GM19240 (cell line): Measurements from ENCODE around the gene KLHL1.

ENCODE experiments used
- DNase-seq: peaks from one replicate; pipeline ENCODE4 v3.0.0; 2011; ENCODE audit warnings: low spot score; ENCODE audit not compliant: insufficient read length

The KLHL1 gene

DNA sequence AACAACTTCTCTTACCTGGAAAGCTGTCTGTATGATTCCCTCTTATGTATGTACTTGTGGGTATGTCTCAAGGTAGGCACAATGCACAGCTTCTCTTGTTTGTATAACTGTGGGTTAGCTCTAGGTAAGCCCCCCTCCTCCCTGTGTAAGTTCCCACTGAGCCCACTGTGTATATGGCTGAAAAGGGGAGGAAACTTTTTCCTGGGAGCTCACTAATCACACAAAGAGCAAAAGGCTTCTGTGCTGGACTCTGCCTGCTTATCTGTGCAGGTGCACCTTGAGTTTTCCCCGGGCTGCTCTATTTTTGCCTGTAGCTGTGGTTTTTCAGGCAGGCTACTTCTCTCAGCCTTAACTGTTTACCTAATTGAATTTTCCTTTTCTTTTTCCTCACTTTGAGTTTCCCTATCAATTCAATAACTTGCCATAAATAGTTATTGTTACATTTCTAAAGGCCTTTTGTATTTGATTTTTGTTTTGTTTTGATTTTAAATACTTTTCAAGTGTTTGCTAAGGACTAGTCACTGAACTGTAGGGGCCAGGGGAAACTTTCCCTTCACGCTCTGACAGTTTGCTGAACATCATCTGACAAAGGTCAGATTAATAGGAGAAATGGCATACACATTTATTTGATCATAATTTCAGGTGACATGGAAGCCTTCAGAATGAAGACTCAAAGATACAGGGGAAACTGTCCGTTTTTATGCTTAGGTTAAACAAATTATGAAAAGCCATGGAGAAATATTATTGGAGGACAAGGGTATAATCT lies 424.1 kb downstream of the KLHL1 start:
- DNase-seq: no peak

DNA sequence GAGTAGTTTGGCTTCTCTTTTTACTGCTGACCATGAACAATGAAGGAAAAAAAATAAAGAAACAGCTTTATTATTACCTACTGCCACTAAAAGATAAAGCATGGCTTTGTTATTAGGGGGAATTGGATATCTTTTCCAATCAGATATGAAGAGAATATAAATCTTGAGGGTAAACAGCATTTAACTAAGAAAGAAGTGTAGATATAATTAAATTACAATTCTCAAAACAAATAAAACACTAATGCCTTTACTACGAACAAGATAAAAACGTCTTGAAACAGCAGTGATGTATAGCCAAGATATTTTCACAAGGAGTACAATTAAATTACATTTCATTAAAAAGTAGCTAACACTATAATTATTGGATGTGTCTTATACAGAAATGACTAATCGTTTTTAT lies 426.5 kb downstream of the KLHL1 start:
- no peak for DNase-seq

DNA sequence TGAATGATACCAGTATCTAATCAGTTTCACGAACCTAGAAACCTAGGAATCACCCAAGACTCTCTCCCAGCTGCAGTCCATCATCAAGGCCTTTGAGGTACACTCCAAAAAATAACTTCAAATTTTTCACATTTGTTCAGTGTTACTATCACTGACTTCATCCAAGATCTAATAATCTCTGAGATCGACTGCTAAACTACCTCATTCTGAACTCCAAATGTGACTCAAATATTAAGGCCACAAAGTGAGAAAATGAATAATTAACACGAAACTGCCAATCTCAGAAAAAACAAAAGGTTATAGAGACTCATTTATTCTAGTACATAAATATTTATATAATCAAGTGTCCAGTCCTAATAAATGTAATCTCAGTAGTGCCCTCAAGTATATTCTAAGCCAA lies 430.9 kb downstream of the KLHL1 start:
- DNase-seq: no peak

DNA sequence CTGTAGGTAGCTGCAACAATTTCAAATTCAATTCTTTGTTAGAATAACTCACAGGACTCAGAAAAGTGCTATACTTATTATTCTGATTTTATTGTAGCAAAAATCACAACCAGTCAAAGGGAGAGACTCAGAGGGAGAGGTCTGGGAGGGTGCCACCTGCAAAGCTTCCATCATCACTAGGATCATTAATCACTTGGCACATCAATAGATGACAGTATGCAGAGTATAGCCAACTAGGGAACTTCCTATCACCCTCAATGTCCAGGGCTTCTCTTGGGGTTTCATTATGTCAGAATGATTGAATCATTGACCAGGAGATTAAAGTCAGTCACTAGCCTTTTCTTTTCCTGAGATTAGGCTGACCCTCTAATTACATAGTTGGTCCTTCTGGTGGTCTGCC lies 432.0 kb downstream of the KLHL1 start:
- no peak for DNase-seq

DNA sequence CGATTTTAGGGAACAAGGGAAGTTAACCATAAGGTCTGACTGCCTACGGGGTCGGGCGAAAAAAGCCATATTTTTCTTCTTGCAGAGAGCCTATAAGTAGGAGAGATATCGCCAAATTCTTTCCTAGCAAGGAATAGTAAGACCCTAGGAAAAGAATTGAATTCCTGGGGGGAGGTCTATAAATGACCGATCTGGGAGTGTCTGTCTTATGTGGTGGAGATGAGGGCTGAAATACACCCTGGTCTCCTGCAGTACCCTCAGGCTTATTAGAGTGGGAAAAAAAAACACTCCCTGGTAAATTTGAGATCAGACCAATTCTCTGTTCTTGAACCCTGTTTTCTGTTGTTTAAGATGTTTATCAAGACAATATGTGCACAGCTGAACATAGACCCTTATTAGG lies 448.1 kb downstream of the KLHL1 start:
- no peak for DNase-seq

DNA sequence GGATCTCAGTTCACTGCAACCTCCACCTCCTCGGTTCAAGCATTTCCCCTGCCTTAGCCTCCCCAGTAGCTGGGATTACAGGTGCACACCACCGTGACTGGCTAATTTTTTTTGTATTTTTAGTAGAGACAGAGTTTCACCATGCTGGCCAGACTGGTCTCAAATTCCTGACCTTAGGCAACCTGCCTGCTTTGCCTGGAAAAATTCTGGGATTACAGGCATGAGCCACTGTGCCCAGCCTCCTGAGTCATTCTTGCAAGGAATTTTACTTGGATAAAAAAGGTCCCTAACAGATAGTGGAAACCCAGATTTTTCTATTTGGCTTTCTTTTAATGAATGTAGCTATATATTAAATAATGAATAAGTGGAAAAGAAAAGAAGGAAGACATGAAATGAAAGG lies 450.6 kb downstream of the KLHL1 start:
- DNase-seq: no peak

DNA sequence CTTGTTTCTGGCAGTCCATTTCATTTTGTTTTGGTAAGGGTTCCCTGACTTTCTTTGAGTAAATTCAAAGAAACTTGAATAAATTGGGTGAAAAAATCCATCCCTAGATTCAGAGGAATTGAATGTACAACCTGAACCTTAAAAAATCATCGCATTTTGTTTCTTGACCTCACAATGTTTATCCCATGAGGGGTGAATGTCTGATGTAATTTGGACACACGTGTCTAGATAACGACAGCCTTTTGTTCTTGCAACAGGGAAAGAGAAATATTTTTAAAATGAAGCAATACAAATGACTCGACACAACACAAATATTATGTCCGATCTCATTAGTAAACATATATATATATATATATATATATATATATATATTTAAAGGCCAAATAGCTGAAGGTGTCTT lies 453.9 kb downstream of the KLHL1 start:
- DNase-seq: no peak
